ENCODE results near the gene ZDHHC19.
"Not testable (repeated sequence)": the region's sequence is repeated elsewhere in the genome, so short reads cannot be mapped to it uniquely, and the experiment has no call there.

The ZDHHC19 gene

DNA sequence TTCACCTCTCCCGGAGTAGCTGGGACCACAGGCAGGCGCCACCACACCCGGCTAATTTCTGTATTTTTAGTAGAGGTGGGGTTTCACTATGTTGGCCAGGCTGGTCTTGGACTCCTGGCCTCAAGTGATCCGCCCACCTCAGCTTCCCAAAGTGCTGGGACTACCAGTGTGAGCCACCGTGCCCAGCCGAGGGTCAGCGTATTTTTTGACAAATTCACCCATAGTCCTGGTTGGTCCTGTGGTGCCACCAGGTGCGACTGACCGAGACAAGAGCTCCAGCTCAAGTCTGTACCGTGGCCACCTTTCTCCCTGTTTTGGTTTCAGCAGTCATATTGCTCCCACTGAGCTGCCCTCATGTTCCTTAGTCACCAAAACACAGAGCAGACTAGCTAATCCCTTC is 13.9 kb upstream of the ZDHHC19 start:
- no peak for DNase-seq (ENCODE audit: low read depth)

DNA sequence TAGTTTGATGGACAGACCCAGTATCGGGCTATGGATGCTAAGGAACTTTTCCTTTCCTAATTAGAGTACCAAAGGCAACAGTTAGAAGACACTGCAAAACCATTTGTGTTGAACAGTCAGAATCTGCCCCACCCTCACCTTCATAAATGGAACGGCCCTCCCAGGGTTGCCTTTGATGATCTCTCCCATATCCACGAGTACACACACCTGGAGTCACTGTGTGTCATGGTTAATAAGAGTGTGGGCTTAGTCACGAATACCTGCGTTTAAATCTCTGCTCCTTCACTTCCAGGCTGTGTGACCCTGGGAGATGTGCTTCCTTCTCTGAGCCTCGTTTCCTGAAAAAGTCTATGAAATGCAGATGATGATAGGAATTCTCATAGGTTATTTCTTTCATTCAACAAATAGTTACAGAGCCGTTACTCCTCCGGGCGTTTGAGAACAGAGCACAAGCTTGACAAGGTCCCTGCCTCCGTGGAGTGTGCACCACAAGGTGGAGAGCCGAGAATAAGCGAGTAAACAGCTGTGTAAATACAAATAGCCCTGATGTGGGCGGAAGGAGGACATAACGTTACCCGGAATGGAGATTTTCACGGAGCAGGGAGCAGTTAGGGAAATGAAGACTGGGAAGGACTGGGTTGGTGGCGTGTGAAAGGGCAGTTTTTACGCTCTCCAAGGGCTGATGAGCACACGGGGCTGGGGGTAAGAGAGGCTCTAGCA is 11.8 kb upstream of the ZDHHC19 start:
- DNase-seq (ENCODE audit: low read depth) = no peak

GRCh38 chr3:196220991-196221390 is 9.8 kb upstream of the ZDHHC19 start:
- DNase-seq (ENCODE audit: low read depth) = no peak

DNA sequence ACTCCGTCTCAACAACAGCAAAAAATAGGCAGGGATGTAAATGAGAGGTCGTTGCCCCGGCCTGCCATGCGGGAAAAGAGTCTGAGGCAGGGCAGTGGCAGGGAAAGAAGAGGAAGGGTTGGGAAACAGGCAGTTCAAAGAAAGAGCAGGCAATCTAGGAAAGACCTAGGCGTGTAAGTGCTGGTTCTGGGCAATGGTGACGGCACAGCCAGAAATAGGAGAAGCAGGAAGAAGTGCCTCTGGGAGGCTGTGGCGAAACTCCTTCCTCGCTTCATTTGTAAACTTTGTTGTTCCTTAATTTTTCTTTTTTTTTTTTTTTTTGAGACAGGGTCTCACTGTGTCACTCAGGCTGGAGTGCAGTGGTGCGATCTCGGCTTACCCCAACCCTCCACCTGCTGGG is 9.4 kb upstream of the ZDHHC19 start:
- no peak for DNase-seq (ENCODE audit: low read depth)

DNA sequence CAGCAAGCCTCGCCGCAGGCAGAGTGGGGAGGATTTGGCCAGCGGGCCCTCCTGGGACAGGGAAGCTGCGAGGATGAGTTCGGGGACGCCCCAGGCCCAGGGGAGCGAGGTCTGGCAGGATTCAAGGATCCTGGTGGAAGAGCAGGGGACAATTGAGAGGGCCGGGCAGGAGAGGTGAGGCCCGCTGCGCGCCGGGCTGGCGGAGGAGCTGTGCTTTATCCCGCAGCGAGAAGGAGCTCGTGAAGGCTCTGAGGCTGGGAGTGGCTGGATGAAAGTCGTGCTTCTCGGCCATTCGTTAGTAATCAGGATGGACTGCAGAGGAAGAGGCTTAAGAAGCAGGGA is 8.7 kb upstream of the ZDHHC19 start:
- DNase-seq (ENCODE audit: low read depth) = no peak

- no peak for DNase-seq (ENCODE audit: low read depth)
Measured at GRCh38 chr3:196219194-196219969, 8.2 kb upstream of the ZDHHC19 start.

DNA sequence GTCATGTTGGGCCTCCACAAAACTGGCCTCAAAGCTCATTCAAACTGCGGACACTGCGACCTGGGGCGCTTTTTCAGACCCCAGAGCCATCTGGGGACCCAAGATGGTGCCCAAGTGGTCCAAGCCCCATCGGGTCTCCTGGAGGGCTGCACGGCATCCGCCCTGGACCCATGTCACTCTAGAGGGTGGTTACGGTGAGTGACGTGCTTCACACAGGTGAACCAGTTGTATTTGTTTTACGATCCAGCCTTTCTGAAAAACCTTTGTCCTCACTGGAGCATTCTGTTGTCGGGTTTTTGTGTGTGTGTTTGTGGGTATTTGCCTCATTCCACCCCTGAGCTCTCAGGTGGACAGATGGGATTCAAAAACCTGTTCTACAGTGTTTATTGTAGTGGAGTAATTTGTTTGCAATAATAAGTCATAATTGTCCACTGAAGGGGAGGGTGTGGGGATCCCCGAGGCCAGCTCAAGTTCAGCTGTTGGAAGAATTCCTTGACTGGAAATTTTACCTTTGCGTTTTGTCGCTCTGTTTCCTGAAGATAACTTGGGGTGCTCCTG is 7.0 kb upstream of the ZDHHC19 start:
- no peak for DNase-seq (ENCODE audit: low read depth)

- DNase-seq (ENCODE audit: low read depth) = no peak
Measured at GRCh38 chr3:196217307-196218154, 6.3 kb upstream of the ZDHHC19 start.

DNA sequence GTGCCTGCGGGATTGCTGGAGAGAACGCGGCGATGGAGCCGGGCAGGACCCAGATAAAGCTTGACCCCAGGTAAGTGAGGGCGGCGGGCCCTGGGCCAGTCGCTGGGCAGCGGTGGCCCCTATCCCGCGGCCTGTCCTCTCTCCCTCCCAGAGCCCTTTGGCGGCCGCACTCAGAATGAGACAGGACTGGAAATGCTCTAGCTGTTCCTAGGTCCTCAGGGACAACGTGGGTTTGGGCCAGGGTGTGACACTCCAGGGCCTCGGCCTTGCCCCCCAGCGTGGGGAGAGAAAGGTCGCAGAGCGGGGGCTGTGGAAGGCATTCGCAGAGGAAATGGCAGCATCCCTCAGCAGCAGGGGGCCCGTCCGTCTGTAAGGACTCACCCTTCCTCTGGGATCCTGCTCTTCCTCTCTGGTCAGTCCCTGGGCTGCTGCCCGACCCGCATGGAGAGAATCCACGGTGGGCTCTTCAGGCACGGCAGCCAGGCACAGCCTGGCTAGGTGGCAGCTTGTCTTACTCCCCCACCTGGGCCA is 5.5 kb upstream of the ZDHHC19 start:
- no peak for DNase-seq (ENCODE audit: low read depth)

DNA sequence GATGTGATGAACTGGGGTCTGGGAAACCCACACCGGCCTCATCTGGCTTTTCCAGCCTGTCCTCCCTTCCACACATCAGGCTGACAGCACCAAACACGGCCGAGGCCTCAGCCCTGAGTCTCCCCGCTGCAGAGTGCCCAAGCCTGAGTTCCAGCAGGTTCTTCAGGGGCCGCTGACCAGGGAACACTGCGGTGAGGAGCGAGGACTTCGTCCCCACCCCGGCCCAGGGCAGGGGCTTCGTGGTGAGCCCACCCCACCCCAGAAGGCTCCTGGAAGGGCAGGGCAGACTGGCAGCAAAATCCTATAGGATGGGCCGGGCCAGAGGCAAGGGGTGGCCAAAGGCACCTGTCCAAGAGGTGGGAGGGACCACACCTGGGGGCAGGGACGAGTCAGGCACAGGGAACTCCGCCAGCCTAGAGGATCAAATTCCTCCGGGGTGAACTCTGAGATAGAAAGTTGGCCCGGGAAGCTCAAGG is 4.9 kb upstream of the ZDHHC19 start, which contains the start of gene SLC51A:
SLC51A (plus strand) TSS at position 446 of the 476 bp plus-strand sequence. CDS start 179 bp downstream, outside the sequence.
- no peak for DNase-seq (ENCODE audit: low read depth)

- DNase-seq (ENCODE audit: low read depth) = no peak
Measured at GRCh38 chr3:196215493-196216020, 4.4 kb upstream of the ZDHHC19 start.

DNA sequence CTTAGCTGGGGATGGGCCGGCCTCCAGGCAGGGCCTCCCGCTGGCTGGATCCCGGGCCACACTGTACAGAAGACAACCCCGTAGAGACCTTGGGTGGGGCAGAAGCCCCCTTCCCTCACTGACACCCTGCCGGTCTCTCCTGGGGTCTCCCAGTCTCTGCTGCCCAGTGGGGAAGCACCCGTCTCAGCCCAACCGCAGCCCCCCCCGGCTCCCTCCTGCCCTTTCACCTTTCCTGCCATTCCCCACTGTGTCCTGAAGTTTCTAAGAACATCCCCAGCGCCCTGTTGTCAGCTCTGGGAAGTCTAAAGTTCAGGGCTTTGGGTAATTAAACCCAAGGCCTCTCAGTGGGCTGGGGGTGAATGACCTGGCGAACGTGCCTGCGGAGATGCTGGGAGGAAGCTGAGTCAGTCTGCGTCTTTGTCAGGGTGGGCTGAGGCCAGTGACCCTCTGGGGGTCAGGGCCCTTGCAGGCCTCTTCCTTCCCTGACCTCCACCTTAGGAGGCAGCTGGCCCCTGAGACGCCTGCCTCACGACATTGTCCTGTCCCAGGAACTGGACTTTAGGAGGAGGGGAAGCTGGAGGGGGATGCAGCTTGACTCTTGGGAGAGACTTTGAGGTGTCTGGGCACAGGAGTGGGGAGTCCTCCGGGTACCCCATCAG is 3.7 kb upstream of the ZDHHC19 start:
- no peak for DNase-seq (ENCODE audit: low read depth)

DNA sequence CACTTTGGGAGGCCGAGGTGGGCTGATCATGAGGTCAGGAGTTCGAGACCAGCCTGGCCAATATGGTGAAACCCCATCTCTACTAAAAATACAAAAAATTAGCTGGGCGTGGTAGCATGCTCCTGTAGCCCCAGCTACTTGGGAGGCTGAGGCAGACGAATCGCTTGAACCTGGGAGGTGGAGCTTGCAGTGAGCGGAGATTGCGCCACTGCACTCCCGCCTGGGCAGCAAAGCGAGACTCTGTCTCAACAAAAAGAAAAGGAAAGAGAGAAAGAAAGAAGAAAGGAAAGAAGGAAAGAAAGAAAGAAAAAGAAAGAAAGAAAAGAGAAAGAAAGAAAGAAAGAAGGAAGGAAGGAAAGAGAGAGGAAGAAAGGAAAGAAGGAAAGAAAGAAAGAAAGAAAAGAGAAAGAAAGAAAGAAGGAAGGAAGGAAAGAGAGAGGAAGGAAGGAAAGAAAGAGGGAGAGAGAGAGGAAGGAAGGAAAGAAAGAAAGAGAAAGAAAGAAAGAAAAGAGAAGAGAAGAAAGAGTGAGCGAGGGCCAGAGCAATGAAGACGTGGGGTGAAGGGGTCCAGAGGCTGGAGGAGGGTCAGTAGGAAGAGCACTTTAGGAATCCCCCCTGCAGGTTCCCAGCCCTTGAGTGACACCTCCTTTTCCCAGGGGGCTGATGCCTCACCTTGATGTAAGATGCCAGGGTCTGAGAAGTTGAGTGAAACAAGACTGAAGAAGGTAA is 1.1 kb downstream of the ZDHHC19 start:
- not testable (repeated sequence) for DNase-seq (ENCODE audit: low read depth)

GRCh38 chr3:196208942-196209695 is 2.1 kb downstream of the ZDHHC19 start:
- no peak for DNase-seq (ENCODE audit: low read depth)

DNA sequence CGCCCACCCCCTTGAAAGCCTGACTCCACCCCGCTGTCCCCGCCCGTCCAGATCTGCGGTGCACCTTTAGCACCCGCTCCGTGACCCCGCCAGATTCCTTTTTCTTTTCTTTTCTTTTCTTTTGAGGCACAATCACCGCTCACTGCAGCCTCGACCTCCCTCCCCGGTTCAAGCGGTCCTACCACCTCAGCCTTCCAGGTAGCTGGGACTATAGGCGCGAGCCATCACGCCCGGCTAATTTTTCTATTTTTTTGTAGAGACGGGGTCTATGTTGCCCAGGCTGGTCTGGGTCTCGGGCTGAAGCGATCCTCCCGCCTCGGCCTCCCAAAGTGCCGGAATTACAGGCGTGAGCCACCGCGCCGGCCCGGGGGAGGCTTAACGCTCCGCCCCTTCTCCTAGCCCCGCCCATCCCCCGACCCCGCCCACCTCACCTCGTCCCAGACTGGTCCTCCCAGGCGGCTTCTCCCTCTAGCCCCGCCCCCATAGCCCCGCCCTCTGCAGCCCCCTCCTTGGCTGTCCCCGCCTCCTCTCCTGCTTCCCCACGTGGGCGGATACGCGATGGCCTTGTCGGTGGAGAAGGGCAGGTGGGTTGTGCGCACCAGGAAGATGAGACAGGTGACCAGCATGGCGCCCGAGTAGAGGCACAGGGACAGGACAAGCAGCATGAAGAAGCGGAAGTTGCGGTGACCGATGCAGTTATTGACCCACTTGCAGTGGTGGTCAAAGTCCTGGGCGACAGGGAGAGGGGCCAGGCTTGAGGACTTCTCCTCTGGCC is 3.2 kb downstream of the ZDHHC19 start:
- no peak for DNase-seq (ENCODE audit: low read depth)

DNA sequence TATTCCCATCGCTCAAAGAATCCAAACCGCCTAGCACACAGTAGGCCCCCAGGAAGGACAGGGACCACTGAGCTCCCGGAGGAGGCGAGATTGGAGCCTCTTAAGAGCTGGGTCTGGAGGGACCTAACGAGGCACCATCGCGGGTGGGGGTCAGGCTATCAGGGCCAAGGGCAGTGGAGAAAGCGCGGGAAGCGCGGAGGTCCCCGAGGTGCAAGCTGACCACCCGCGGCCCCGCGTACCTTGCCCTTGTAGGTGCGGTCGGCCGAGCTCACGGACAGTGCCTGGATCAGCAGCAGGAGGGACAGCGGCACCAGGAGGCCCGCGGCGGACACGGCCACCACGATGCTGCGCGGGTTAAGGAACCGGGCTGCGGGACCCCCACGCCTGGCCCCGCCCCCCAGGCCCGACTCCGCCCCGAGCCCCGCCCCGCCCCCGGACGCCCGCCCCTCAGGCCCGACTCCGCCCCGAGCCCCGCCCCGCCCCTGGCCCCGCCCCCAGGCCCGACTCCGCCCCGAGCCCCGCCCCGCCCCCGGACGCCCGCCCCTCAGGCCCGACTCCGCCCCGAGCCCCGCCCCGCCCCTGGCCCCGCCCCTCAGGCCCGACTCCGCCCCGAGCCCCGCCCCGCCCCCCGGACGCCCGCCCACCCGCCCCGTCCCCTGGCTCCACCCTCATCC is 3.9 kb downstream of the ZDHHC19 start:
- DNase-seq (ENCODE audit: low read depth) = no peak

GRCh38 chr3:196205442-196206205 is 5.6 kb downstream of the ZDHHC19 start:
- not testable (repeated sequence) for DNase-seq (ENCODE audit: low read depth)

Measured in HS-27A (cell line).